GM04503 (cell line): ENCODE data around the gene TMEM50A.
A peak's percentile ranks its signal among the peaks of the same experiment; 100 is the strongest.
"Not testable (repeated sequence)": the region's sequence is repeated elsewhere in the genome, so short reads cannot be mapped to it uniquely, and the experiment has no call there.

Source experiments
- DNase-seq: peaks from one replicate; pipeline ENCODE4 v3.0.0-alpha.2; 2012; ENCODE audit warnings: low read depth

TMEM50A gene

GRCh38 chr1:25336922-25337354, 1.2 kb upstream of the TMEM50A start:
- not testable (repeated sequence) for DNase-seq

- not testable (repeated sequence) for DNase-seq
Observed at GRCh38 chr1:25337483-25338187, 499 bp upstream of the TMEM50A start.

- no peak for DNase-seq
Observed at GRCh38 chr1:25338986-25339385, 852 bp downstream of the TMEM50A start.

GRCh38 chr1:25341746-25342145, 3.6 kb downstream of the TMEM50A start:
- DNase-seq = no peak

- DNase-seq = no peak
Observed at GRCh38 chr1:25342846-25343245, 4.7 kb downstream of the TMEM50A start.

GRCh38 chr1:25343872-25344271, 5.7 kb downstream of the TMEM50A start:
- DNase-seq = peak; percentile 83

GRCh38 chr1:25347556-25347955, 9.4 kb downstream of the TMEM50A start:
- DNase-seq = no peak

- DNase-seq = no peak
Observed at GRCh38 chr1:25349606-25350005, 11.5 kb downstream of the TMEM50A start.

GRCh38 chr1:25355841-25356395, 17.8 kb downstream of the TMEM50A start:
- no peak for DNase-seq

GRCh38 chr1:25356441-25356840, 18.3 kb downstream of the TMEM50A start:
- DNase-seq = no peak

GRCh38 chr1:25356848-25357247, 18.7 kb downstream of the TMEM50A start:
- DNase-seq = no peak

- DNase-seq = peak; percentile 44
Observed at GRCh38 chr1:25360596-25361581, 22.8 kb downstream of the TMEM50A start.

GRCh38 chr1:25361901-25362300, 23.8 kb downstream of the TMEM50A start:
- DNase-seq = no peak

GRCh38 chr1:25362634-25363559, 24.8 kb downstream of the TMEM50A start:
- not testable (repeated sequence) for DNase-seq

- no peak for DNase-seq
Observed at GRCh38 chr1:25369241-25369640, 31.1 kb downstream of the TMEM50A start.

- DNase-seq = not testable (repeated sequence)
Observed at GRCh38 chr1:25369691-25370271, 31.6 kb downstream of the TMEM50A start.

GRCh38 chr1:25371757-25372156, 33.6 kb downstream of the TMEM50A start:
- peak; percentile 93 for DNase-seq

- not testable (repeated sequence) for DNase-seq
Observed at GRCh38 chr1:25378367-25378766, 40.2 kb downstream of the TMEM50A start.

- not testable (repeated sequence) for DNase-seq
Observed at GRCh38 chr1:25382543-25382942, 44.4 kb downstream of the TMEM50A start.

GRCh38 chr1:25383090-25383489, 45.0 kb downstream of the TMEM50A start:
- peak; percentile 97 for DNase-seq

- DNase-seq = not testable (repeated sequence)
Observed at GRCh38 chr1:25383875-25384274, 45.7 kb downstream of the TMEM50A start.
